Body of pancreas (tissue), 4 donors: ENCODE measurements around the gene PIK3R5. TPM values are rescaled to one million over a fixed set of nuclear protein-coding genes. Genes with fewer than 3 reads are reported as not detected.

Source experiments
- ATAC-seq: fragments of 150-250 bp; one replicate; pipeline ENCODE4 v1.9.1; 2016
- DNase-seq, 4 donors: peaks; one replicate each; pipeline ENCODE4 v3.0.0-alpha.2; 2019
- H3K27ac ChIP-seq, 4 donors: fragments of 200-600 bp; sonication (generic); 1 replicate in 3 of 4; 2 replicates in 1 of 4; pipeline versions ENCODE4 v1.5.1 to v1.6.1; 2016 to 2019; ENCODE audit warnings: mild to moderate bottlenecking in 1 of 4, mixed read lengths in 1 of 4, moderate library complexity in 1 of 4
- H3K27me3 ChIP-seq, 2 donors: fragments of 200-600 bp; sonication (generic); one replicate each; pipeline ENCODE4 v1.6.0; 2016; ENCODE audit warnings: mild to moderate bottlenecking in 1 of 2
- H3K36me3 ChIP-seq, 2 donors: fragments of 200-600 bp; sonication (generic); replicated peaks in 1 of 2; 2 replicates each; pipeline ENCODE4 v1.5.1; 2016; ENCODE audit warnings: low read depth in 2 of 2; ENCODE audit not compliant: insufficient read depth in 1 of 2
- H3K4me1 ChIP-seq: fragments of 200-600 bp; sonication (generic); one replicate; pipeline ENCODE4 v1.6.0; 2016
- H3K4me3 ChIP-seq, 2 donors: fragments of 200-600 bp; sonication (generic); 1 replicate in 1 of 2; 2 replicates in 1 of 2; pipeline ENCODE4 v1.5.1; 2016 to 2019
- H3K9me3 ChIP-seq, 3 donors: fragments of 200-600 bp; sonication (generic); 1 replicate in 2 of 3; 2 replicates in 1 of 3; pipeline ENCODE4 v1.5.1; 2016
- CTCF ChIP-seq, 7 experiments: fragments of 450-650 bp in 4 of 7; fragments of 200-600 bp in 3 of 7; sonication (generic) in 3 of 7; IDR thresholded peaks; one replicate each; pipeline ENCODE4 v1.5.1; 2016 to 2019; ENCODE audit warnings: antibody characterized with exemption in 7 of 7
- POLR2A ChIP-seq, 3 donors: fragments of 450-650 bp; IDR thresholded peaks; one replicate each; pipeline ENCODE4 v1.6.1; 2016; ENCODE audit warnings: antibody characterized with exemption in 3 of 3, mild to moderate bottlenecking in 2 of 3
- whole genome bisulfite sequencing, 2 donors: methylation state at CpG; one replicate each; pipeline ENCODE4 v1.1.5; 2017; 5-methylcytosine and 5-hydroxymethylcytosine counted together
- intact Hi-C: fragments of 100-400 bp; cut with DNase I; formaldehyde crosslinking; loops from one replicate; pipeline ENCODE4 v1.15.1; 2023
- total RNA-seq, 2 donors: library from RNA; depleted of rRNA; stranded (reverse); fragments of >200 nt; gene quantifications; one replicate each; pipeline ENCODE4 v1.1.0, GENCODE V29; 2016

Gene PIK3R5
- total RNA-seq, 2 donors from 2014 or later = 4.6 to 4.7 TPM

- DNase-seq = no peak
- H3K4me1 ChIP-seq = no peaks in the 10 kb centered on the region
- no peaks in the 10 kb centered on the region for H3K27me3 ChIP-seq
- no peaks in the 10 kb centered on the region for H3K36me3 ChIP-seq
- no peak overlapping the region for H3K27ac ChIP-seq
- TF ChIP-seq POLR2A (IDR thresholded peaks at IDR 0.05) = no peak
- TF ChIP-seq CTCF (IDR thresholded peaks at IDR 0.05) = no peak
- no peaks in the 10 kb centered on the region for H3K9me3 ChIP-seq
- H3K4me3 ChIP-seq = no peak overlapping the region
- intact Hi-C loops = no loop called here
- WGBS, 2 donors = 60 to 74% methylated on average over 5 of the region's 5 CpGs
- ATAC-seq = no peak
These were observed 26.6 kb downstream of the PIK3R5 start for GRCh38 chr17:8938933-8939332.

GRCh38 chr17:8935191-8935590 is 30.3 kb downstream of the PIK3R5 start:
- intact Hi-C loops = no loop called here
- peak in 1 of 4 donors; percentile 54 for DNase-seq
- Histone ChIP-seq H3K27me3 (no peaks in the 10 kb centered on the region), H3K36me3 (no peaks in the 10 kb centered on the region), H3K4me1 (no peaks in the 10 kb centered on the region), H3K9me3 (no peaks in the 10 kb centered on the region), H3K4me3 (no peak overlapping the region), H3K27ac (no peak overlapping the region)
- ATAC-seq = no peak
- TF ChIP-seq CTCF (IDR thresholded peaks at IDR 0.05) (no peak), POLR2A (IDR thresholded peaks at IDR 0.05) (no peak)
- WGBS, 2 donors = 48 to 52% methylated on average over 7 to 9 of the region's 9 CpGs

- Histone ChIP-seq H3K36me3 (no peaks in the 10 kb centered on the region), H3K27ac (no peak overlapping the region), H3K4me3 (no peak overlapping the region), H3K4me1 (no peaks in the 10 kb centered on the region), H3K27me3 (no peaks in the 10 kb centered on the region), H3K9me3 (no peaks in the 10 kb centered on the region)
- ATAC-seq (no peak), DNase-seq (no peak)
- intact Hi-C loops = no loop called here
- 53 to 56% methylated on average over 6 of the region's 6 CpGs for WGBS, 2 donors
- no peak for TF ChIP-seq POLR2A (IDR thresholded peaks at IDR 0.05)
These were observed 31.2 kb downstream of the PIK3R5 start for GRCh38 chr17:8934346-8934745.

- DNase-seq (no peak), ATAC-seq (no peak)
- no peak overlapping the region for H3K4me3 ChIP-seq
- H3K9me3 ChIP-seq = peaks cover 0 to 15% (median 0%) of the 10 kb centered on the region in 3 donors
- TF ChIP-seq POLR2A (IDR thresholded peaks at IDR 0.05) (no peak), CTCF (IDR thresholded peaks at IDR 0.05) (no peak)
- WGBS, 2 donors = 62 to 70% methylated on average over 4 of the region's 4 CpGs
- no peak overlapping the region for H3K27ac ChIP-seq
- intact Hi-C loops = no loop called here
- H3K36me3 ChIP-seq = no peaks in the 10 kb centered on the region
- no peaks in the 10 kb centered on the region for H3K4me1 ChIP-seq
- H3K27me3 ChIP-seq = no peaks in the 10 kb centered on the region
These were observed 34.9 kb downstream of the PIK3R5 start for GRCh38 chr17:8930649-8931048.

- Histone ChIP-seq H3K36me3 (no peaks in the 10 kb centered on the region), H3K9me3 (peaks cover 0 to 15% (median 0%) of the 10 kb centered on the region in 3 donors), H3K4me3 (no peak overlapping the region), H3K27me3 (no peaks in the 10 kb centered on the region), H3K27ac (no peak overlapping the region), H3K4me1 (no peaks in the 10 kb centered on the region)
- intact Hi-C loops = no loop called here
- no peak for ATAC-seq
- DNase-seq = no peak
- TF ChIP-seq POLR2A (IDR thresholded peaks at IDR 0.05) (no peak), CTCF (IDR thresholded peaks at IDR 0.05) (no peak)
These were observed 37.2 kb downstream of the PIK3R5 start for GRCh38 chr17:8928347-8928746.
